ENCODE data around the gene BTG4.

The BTG4 gene

GRCh38 chr11:111531687-111532364 lies 19.6 kb upstream of the BTG4 start:
- no peaks in the 10 kb centered on the region for H3K9me3 ChIP-seq (ENCODE audit: control insufficient read depth, low read length)
- H3K4me3 ChIP-seq (ENCODE audit: low read length), result no peak overlapping the region
- H3K36me3 ChIP-seq (ENCODE audit: control insufficient read depth, insufficient read depth, low read length), result no peaks in the 10 kb centered on the region
- H3K27me3 ChIP-seq (ENCODE audit: control insufficient read depth, insufficient read depth, low read length), result peaks cover 9% of the 10 kb centered on the region
- H3K4me1 ChIP-seq (ENCODE audit: control insufficient read depth, insufficient read depth, low read length), result no peaks in the 10 kb centered on the region
- H3K9ac ChIP-seq (ENCODE audit: low read length), result no peak overlapping the region

GRCh38 chr11:111531136-111531535 lies 18.9 kb upstream of the BTG4 start:
- no peak overlapping the region for H3K9ac ChIP-seq (ENCODE audit: low read length)
- no peaks in the 10 kb centered on the region for H3K4me1 ChIP-seq (ENCODE audit: control insufficient read depth, insufficient read depth, low read length)
- no peaks in the 10 kb centered on the region for H3K9me3 ChIP-seq (ENCODE audit: control insufficient read depth, low read length)
- H3K4me3 ChIP-seq (ENCODE audit: low read length), result no peak overlapping the region
- no peaks in the 10 kb centered on the region for H3K36me3 ChIP-seq (ENCODE audit: control insufficient read depth, insufficient read depth, low read length)
- peaks cover 9% of the 10 kb centered on the region for H3K27me3 ChIP-seq (ENCODE audit: control insufficient read depth, insufficient read depth, low read length)

- no peaks in the 10 kb centered on the region for H3K4me1 ChIP-seq (ENCODE audit: control insufficient read depth, insufficient read depth, low read length)
- no peaks in the 10 kb centered on the region for H3K9me3 ChIP-seq (ENCODE audit: control insufficient read depth, low read length)
- H3K9ac ChIP-seq (ENCODE audit: low read length), result no peak overlapping the region
- no peak overlapping the region for H3K4me3 ChIP-seq (ENCODE audit: low read length)
- peaks cover 9% of the 10 kb centered on the region for H3K27me3 ChIP-seq (ENCODE audit: control insufficient read depth, insufficient read depth, low read length)
- H3K36me3 ChIP-seq (ENCODE audit: control insufficient read depth, insufficient read depth, low read length), result no peaks in the 10 kb centered on the region
Observed at GRCh38 chr11:111530091-111530490, 17.9 kb upstream of the BTG4 start.

- peaks cover 9% of the 10 kb centered on the region for H3K27me3 ChIP-seq (ENCODE audit: control insufficient read depth, insufficient read depth, low read length)
- H3K36me3 ChIP-seq (ENCODE audit: control insufficient read depth, insufficient read depth, low read length), result no peaks in the 10 kb centered on the region
- no peaks in the 10 kb centered on the region for H3K4me1 ChIP-seq (ENCODE audit: control insufficient read depth, insufficient read depth, low read length)
- H3K9ac ChIP-seq (ENCODE audit: low read length), result no peak overlapping the region
- H3K4me3 ChIP-seq (ENCODE audit: low read length), result no peak overlapping the region
- H3K9me3 ChIP-seq (ENCODE audit: control insufficient read depth, low read length), result no peaks in the 10 kb centered on the region
Observed at GRCh38 chr11:111528557-111528956, 16.4 kb upstream of the BTG4 start.

GRCh38 chr11:111527279-111527678 lies 15.1 kb upstream of the BTG4 start:
- H3K9me3 ChIP-seq (ENCODE audit: control insufficient read depth, low read length), result no peaks in the 10 kb centered on the region
- no peak overlapping the region for H3K4me3 ChIP-seq (ENCODE audit: low read length)
- no peak overlapping the region for H3K9ac ChIP-seq (ENCODE audit: low read length)
- peaks cover 6% of the 10 kb centered on the region for H3K27me3 ChIP-seq (ENCODE audit: control insufficient read depth, insufficient read depth, low read length)
- no peaks in the 10 kb centered on the region for H3K4me1 ChIP-seq (ENCODE audit: control insufficient read depth, insufficient read depth, low read length)
- H3K36me3 ChIP-seq (ENCODE audit: control insufficient read depth, insufficient read depth, low read length), result no peaks in the 10 kb centered on the region

GRCh38 chr11:111526501-111526900 lies 14.3 kb upstream of the BTG4 start:
- H3K9me3 ChIP-seq (ENCODE audit: control insufficient read depth, low read length), result no peaks in the 10 kb centered on the region
- no peaks in the 10 kb centered on the region for H3K27me3 ChIP-seq (ENCODE audit: control insufficient read depth, insufficient read depth, low read length)
- H3K4me3 ChIP-seq (ENCODE audit: low read length), result no peak overlapping the region
- no peak overlapping the region for H3K9ac ChIP-seq (ENCODE audit: low read length)
- H3K36me3 ChIP-seq (ENCODE audit: control insufficient read depth, insufficient read depth, low read length), result no peaks in the 10 kb centered on the region
- no peaks in the 10 kb centered on the region for H3K4me1 ChIP-seq (ENCODE audit: control insufficient read depth, insufficient read depth, low read length)

DNA sequence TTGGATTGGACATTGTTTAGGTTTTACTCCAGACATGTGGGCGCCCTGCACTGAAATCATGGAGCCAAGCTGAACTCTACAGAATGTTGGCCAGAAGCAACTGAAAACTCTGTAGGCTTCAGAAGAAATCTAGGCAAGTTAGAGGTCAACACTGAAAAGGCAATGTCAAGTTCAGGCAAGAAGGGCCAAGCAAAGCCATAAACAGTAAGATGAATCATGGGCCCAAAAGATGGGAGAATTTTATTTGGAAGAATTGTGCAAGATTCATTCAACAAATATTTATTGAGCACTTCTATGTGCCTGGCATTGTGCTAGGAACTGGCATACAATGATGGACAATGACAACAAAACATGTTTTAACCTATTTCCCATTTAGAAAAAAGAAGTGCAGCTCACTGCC lies 13.3 kb upstream of the BTG4 start:
- Histone ChIP-seq H3K4me3 (ENCODE audit: low read length) (no peak overlapping the region), H3K36me3 (ENCODE audit: control insufficient read depth, insufficient read depth, low read length) (no peaks in the 10 kb centered on the region), H3K9ac (ENCODE audit: low read length) (no peak overlapping the region)

DNA sequence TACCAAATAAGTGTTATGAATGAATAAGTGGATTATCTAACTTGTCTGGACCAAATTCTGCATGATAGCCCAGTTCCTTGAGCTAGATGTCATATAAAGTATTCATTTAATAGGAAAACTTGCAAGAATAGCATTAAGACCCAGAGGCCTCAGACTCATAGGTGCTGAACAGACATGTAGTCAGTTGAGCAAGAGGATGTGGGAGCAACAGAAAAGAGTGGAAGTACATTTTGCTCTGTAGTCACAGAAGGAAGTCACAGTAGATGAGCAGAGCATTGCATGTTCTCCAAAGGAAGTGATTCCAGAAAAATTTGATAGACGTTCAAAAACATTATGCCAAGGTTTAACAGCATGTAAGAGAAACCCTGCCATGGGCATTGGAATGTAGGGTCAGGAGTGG lies 11.9 kb upstream of the BTG4 start:
- Histone ChIP-seq H3K4me3 (ENCODE audit: low read length) (no peak overlapping the region), H3K27me3 (ENCODE audit: control insufficient read depth, insufficient read depth, low read length) (no peaks in the 10 kb centered on the region), H3K9me3 (ENCODE audit: control insufficient read depth, low read length) (no peaks in the 10 kb centered on the region), H3K4me1 (ENCODE audit: control insufficient read depth, insufficient read depth, low read length) (no peaks in the 10 kb centered on the region), H3K36me3 (ENCODE audit: control insufficient read depth, insufficient read depth, low read length) (no peaks in the 10 kb centered on the region), H3K9ac (ENCODE audit: low read length) (no peak overlapping the region)

More for the DNA sequence above, 13.3 kb upstream of the BTG4 start:
- Histone ChIP-seq H3K9me3 (ENCODE audit: control insufficient read depth, low read length) (no peaks in the 10 kb centered on the region), H3K4me1 (ENCODE audit: control insufficient read depth, insufficient read depth, low read length) (no peaks in the 10 kb centered on the region), H3K27me3 (ENCODE audit: control insufficient read depth, insufficient read depth, low read length) (no peaks in the 10 kb centered on the region)

DNA sequence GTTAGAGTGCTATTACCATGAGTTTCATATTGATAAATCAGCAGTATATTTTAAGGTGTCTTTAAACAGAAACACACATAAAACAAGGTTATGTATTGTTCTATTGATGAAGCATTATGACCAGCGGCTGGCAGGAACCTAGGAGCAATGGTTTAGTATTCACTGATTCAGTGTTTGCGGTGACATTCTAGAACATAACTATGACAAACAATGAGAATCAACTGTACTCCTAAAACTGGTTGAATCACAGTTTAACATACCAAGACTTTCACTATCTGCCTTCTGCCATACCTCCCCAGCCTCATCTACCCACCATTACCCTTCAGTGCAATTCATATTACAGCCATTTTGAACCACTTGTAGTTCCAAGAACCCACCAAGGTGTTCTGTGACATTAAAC lies 11.2 kb upstream of the BTG4 start:
- H3K9me3 ChIP-seq (ENCODE audit: control insufficient read depth, low read length), result no peaks in the 10 kb centered on the region
- H3K4me1 ChIP-seq (ENCODE audit: control insufficient read depth, insufficient read depth, low read length), result no peaks in the 10 kb centered on the region
- no peak overlapping the region for H3K4me3 ChIP-seq (ENCODE audit: low read length)
- H3K36me3 ChIP-seq (ENCODE audit: control insufficient read depth, insufficient read depth, low read length), result no peaks in the 10 kb centered on the region
- no peaks in the 10 kb centered on the region for H3K27me3 ChIP-seq (ENCODE audit: control insufficient read depth, insufficient read depth, low read length)
- no peak overlapping the region for H3K9ac ChIP-seq (ENCODE audit: low read length)

DNA sequence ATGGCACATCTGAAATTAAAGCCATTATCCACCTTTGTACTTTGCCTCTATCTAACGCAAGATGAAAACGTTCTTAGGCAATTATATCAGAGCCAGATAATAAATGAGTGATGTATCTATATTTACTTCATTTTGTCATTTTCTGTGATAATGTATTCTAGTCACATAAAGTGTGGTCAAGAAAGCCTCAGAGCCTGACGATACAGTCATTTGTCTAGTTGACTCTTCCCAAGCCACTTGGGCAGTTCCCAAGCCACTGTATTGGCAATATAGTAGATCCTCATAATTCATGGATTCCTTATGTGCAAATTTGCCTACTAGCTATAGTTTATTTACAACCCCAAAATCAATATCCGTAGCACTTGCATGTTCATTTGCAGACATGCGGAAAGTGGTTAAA lies 10.2 kb upstream of the BTG4 start:
- no peak overlapping the region for H3K9ac ChIP-seq (ENCODE audit: low read length)
- H3K4me1 ChIP-seq (ENCODE audit: control insufficient read depth, insufficient read depth, low read length), result no peaks in the 10 kb centered on the region
- H3K27me3 ChIP-seq (ENCODE audit: control insufficient read depth, insufficient read depth, low read length), result no peaks in the 10 kb centered on the region
- no peaks in the 10 kb centered on the region for H3K36me3 ChIP-seq (ENCODE audit: control insufficient read depth, insufficient read depth, low read length)
- H3K4me3 ChIP-seq (ENCODE audit: low read length), result no peak overlapping the region
- no peaks in the 10 kb centered on the region for H3K9me3 ChIP-seq (ENCODE audit: control insufficient read depth, low read length)

DNA sequence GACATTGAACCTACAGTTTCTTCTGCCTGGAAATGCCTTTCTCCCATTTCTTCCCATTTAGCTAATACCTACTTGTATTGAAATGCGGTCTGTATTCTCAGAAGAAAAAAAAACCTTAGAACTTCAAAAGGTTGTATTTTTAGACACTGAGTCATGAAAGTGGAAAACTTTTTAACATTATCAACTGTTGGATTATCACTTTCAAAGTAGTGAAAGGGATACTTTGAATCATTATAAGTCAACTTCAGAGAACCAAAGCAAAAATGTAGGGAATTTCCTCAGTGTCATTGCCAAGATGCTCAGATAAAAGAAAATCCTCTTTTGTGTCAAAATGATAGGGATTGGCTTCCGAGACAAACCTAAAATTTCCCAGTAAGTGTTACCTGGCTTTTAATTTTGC lies 8.9 kb upstream of the BTG4 start:
- Histone ChIP-seq H3K4me3 (ENCODE audit: low read length) (no peak overlapping the region), H3K36me3 (ENCODE audit: control insufficient read depth, insufficient read depth, low read length) (no peaks in the 10 kb centered on the region), H3K9me3 (ENCODE audit: control insufficient read depth, low read length) (no peaks in the 10 kb centered on the region), H3K4me1 (ENCODE audit: control insufficient read depth, insufficient read depth, low read length) (no peaks in the 10 kb centered on the region), H3K27me3 (ENCODE audit: control insufficient read depth, insufficient read depth, low read length) (no peaks in the 10 kb centered on the region), H3K9ac (ENCODE audit: low read length) (no peak overlapping the region)

GRCh38 chr11:111520560-111520959 lies 8.4 kb upstream of the BTG4 start:
- H3K36me3 ChIP-seq (ENCODE audit: control insufficient read depth, insufficient read depth, low read length), result no peaks in the 10 kb centered on the region

GRCh38 chr11:111518668-111519067 lies 6.5 kb upstream of the BTG4 start:
- Histone ChIP-seq H3K4me3 (ENCODE audit: low read length) (no peak overlapping the region), H3K36me3 (ENCODE audit: control insufficient read depth, insufficient read depth, low read length) (no peaks in the 10 kb centered on the region), H3K27me3 (ENCODE audit: control insufficient read depth, insufficient read depth, low read length) (peaks cover 6% of the 10 kb centered on the region), H3K4me1 (ENCODE audit: control insufficient read depth, insufficient read depth, low read length) (peaks cover 5% of the 10 kb centered on the region), H3K9me3 (ENCODE audit: control insufficient read depth, low read length) (no peaks in the 10 kb centered on the region), H3K9ac (ENCODE audit: low read length) (no peak overlapping the region)

More at GRCh38 chr11:111520560-111520959, 8.4 kb upstream of the BTG4 start:
- no peaks in the 10 kb centered on the region for H3K4me1 ChIP-seq (ENCODE audit: control insufficient read depth, insufficient read depth, low read length)
- no peak overlapping the region for H3K9ac ChIP-seq (ENCODE audit: low read length)
- H3K27me3 ChIP-seq (ENCODE audit: control insufficient read depth, insufficient read depth, low read length), result no peaks in the 10 kb centered on the region
- H3K9me3 ChIP-seq (ENCODE audit: control insufficient read depth, low read length), result no peaks in the 10 kb centered on the region
- H3K4me3 ChIP-seq (ENCODE audit: low read length), result no peak overlapping the region
